Choroid plexus epithelial cell (primary cell): ENCODE measurements around the gene VARS2.
"Not testable (repeated sequence)": the region's sequence is repeated elsewhere in the genome, so short reads cannot be mapped to it uniquely, and the experiment has no call there.

Source experiments
- DNase-seq: peaks from one replicate; pipeline ENCODE4 v3.0.0-alpha.2; 2010; ENCODE audit warnings: low read depth
- H3K4me3 ChIP-seq: 2 replicates; pipeline ENCODE4 v1.5.1; 2011; ENCODE audit warnings: low read depth, mild to moderate bottlenecking, control low read depth, low read length, moderate library complexity
- TF ChIP-seq, protein P1 (sequence below): conservative IDR thresholded peaks from 2 replicates; pipeline ENCODE4 v1.5.1; 2011; ENCODE audit warnings: low read depth, mild to moderate bottlenecking, control low read depth, inconsistent platforms, low read length, moderate library complexity

VARS2 gene

DNA sequence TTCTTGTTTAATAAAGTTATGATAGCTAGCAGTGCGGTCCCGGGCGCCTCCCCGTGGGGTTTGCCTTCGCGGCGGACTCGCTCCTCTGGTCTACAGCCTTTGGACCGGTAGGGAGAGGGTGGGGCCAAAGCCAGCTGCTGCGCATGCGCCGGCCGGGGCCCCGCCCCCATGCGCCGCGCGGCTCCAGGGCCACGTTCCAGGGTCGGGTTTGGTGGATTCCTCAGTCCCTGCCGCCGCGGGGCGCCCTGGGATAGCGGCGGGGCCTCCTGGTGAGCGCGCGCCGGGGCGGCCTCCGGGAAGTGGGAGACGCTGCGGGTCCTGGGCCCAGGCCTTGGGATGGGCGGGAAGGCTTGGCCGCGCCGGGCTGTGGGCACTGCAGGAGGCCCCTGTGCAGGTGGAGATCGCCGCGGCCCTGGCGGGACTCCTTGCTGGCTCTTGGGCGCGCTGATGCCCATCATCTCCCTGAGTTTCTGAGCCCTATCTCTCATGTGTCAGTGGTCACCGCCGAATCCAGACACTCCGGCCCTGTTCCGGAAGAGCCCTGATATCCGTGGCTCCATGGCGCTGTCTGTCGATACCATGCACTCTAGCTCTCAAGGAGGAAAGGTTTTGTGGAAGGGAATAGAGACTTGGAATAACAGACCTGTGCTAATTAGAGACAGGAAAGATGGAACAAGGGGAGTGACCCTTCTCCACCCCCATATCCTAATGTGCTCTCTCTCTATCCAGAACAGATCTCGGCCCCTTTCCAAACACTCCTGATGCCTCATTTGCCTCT lies at the start of gene VARS2:
TSS of gene VARS2 (plus strand) at position 163 of the 778 bp plus-strand sequence. CDS start at position 762, 599 bp downstream.
- TF ChIP-seq, protein P1, sequence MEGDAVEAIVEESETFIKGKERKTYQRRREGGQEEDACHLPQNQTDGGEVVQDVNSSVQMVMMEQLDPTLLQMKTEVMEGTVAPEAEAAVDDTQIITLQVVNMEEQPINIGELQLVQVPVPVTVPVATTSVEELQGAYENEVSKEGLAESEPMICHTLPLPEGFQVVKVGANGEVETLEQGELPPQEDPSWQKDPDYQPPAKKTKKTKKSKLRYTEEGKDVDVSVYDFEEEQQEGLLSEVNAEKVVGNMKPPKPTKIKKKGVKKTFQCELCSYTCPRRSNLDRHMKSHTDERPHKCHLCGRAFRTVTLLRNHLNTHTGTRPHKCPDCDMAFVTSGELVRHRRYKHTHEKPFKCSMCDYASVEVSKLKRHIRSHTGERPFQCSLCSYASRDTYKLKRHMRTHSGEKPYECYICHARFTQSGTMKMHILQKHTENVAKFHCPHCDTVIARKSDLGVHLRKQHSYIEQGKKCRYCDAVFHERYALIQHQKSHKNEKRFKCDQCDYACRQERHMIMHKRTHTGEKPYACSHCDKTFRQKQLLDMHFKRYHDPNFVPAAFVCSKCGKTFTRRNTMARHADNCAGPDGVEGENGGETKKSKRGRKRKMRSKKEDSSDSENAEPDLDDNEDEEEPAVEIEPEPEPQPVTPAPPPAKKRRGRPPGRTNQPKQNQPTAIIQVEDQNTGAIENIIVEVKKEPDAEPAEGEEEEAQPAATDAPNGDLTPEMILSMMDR = peak; percentile 50
- peak; percentile 90 for DNase-seq
- H3K4me3 ChIP-seq = peak within 1 kb of the TSS; percentile 63

DNA sequence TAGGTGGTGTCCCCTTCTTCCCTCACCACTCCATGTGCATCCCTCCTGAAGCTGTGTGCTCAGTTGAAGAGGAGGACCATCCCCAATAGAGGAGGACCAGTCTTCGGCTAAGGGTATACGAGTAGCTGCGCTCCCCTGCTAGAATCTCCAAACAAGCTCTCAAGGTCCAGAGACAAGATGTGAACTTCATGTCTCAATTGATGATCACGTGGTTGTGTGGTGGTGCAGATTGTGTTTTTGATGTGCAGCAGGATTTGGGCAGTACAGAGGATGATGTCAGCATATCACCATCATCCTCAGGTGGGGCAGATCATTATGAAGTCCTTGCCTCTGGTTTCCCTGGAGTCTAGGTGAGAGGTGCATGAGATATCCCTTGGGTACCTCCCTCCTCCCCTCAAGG lies 49.7 kb upstream of the VARS2 start:
- TF ChIP-seq, protein P1 = no peak
- no peak for DNase-seq

DNA sequence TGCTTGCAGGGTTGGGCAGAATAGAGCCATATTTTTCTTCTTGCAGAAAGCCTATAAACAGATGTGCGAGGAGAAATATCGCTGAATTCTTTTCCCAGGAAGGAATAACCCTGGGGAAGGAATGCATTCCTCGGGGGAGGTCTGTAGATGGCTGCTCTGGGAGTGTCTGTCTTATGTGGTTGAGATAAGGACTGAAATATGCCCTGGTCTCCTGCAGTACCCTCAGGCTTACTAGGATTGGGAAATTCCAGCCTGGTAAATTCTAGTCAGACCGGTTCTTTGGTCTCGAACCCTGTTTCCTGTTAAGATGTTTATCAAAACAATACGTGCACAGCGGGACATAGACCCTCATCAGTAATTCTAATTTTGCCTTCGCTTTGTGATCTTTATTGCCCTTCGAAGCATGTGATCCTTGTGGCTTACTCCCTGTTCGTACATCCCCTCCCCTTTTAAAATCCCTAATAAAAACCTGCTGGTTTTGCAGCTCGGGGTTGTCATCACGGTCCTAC lies 44.7 kb upstream of the VARS2 start:
- DNase-seq, H3K4me3 ChIP-seq: not testable (repeated sequence)

More for the DNA sequence above, 49.7 kb upstream of the VARS2 start:
- no peak overlapping the region for H3K4me3 ChIP-seq

DNA sequence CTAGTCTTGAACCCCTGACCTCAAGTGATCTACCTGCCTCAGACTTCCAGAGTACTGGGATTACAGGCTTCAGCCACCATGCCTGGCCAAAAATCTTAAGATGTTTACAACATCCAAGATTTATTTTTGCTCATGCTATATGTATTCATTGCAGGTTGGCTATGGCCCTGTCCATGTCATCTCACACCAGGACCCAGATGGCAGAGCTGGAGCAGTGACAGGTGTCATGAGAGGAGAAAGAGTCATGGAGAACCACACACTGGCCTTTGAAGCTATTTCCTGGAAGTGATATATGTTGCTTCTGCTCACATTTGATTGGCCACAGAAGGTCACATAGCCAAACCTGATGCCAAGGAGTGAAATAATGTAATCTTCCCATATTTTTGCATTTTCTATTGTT lies 43.5 kb upstream of the VARS2 start:
- no peak for DNase-seq
- no peak overlapping the region for H3K4me3 ChIP-seq
- TF ChIP-seq, protein P1 = no peak

DNA sequence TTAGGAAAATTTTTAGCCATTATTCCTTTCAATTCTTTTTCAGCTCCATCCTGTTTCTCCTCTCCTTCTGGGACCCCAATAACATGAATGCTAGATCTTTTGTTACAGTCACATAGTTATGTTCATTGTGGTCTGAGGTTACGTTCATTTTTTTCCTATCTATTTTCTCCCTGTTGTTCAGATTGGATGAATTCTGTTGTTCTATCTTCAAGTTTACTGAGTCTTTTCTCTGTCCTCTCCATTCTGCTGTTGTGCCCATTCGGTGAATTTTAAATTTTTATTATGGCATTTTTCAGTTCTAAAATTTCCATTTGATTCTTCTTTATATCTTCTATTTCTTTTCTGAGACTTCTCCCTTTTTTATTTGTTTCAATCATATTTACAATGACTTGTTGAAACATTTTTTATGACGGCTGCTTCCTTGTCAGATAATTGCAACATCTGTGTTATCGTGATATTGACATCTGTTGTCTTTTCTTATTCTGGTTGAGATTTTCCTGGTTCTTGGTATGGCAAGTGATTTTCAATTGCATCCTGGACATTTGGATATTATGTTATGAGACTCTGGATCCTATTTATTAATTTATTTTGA lies 42.4 kb upstream of the VARS2 start:
- DNase-seq = no peak
- TF ChIP-seq, protein P1 = no peak
- no peak overlapping the region for H3K4me3 ChIP-seq

DNA sequence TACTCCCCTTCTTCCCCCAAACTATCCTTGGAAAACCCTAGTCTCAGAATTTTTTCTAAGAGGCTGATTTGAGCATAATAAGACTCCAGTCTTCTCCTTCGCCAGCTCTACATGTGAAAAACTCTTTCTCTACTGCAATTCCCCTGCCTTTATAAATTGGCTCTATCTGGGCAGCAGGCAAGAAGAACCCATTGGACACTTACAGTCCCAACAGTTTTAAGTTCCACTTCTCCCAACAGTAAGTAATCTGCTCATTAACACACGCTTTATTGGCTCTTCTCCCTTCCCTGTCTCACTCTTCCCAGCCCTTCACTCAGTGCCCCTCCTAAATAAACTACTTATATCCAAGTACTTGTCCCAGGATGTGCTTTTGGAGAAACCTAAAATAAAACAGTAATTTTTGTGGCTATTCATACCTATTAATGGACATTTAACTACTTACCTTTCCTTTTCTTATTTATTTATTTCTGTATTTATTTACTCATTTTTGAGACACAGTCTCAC lies 40.8 kb upstream of the VARS2 start:
- H3K4me3 ChIP-seq = no peak overlapping the region
- TF ChIP-seq, protein P1 = no peak
- DNase-seq = no peak

DNA sequence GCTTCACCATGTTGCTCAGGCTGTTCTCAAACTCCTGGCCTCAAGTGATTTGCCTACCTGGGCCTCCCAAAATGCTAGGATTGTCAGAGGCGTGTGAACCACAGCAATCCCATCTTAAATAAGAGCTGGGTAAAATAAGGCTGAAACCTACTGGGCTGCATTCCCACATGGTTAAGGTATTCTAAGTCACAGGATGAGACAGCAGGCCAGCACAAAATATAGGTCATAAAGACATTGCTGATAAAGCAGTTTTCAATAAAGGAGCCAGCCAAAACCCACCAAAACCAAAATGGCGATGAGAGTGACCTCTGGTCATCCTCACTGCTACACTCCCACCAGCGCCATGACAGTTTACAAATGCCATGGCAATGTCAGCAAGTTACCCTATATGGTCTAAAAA lies 40.2 kb upstream of the VARS2 start:
- not testable (repeated sequence) for H3K4me3 ChIP-seq, DNase-seq
